Panc1 (cell line): ENCODE measurements around the gene TP73. TPM values are rescaled to one million over a fixed set of nuclear protein-coding genes. Genes with fewer than 3 reads are reported as not detected.

ENCODE experiments used
- ATAC-seq: fragments of 200-7000 bp; cut with Tn5 transposase; 2 replicates; pipeline ENCODE4 v1.9.1; 2020; ENCODE audit warnings: mild to moderate bottlenecking, moderate library complexity
- BruUV-seq: library from RNA; stranded (reverse); fragments of 400-500 nt; replicated peaks from 2 replicates; lab custom pipeline; 2021; lab: Mats Ljungman, UMichigan
- CTCF ChIA-PET: fragments of 300-600 bp; sonication (Branson Sonifier 250); formaldehyde crosslinking; loops from one replicate; lab custom pipeline; 2022; ENCODE audit warnings: antibody characterized with exemption; lab: Charles Lee
- POLR2A ChIA-PET: fragments of 300-600 bp; sonication (Branson Sonifier 250); formaldehyde crosslinking; loops from one replicate; lab custom pipeline; 2022; ENCODE audit warnings: antibody characterized with exemption; lab: Charles Lee
- DNase-seq: peaks from one replicate; pipeline ENCODE4 v3.0.0-alpha.2; 2010; ENCODE audit warnings: low read depth, low spot score
- H3K27ac ChIP-seq: 2 replicates; pipeline ENCODE4 v1.5.1; 2011; ENCODE audit warnings: mild to moderate bottlenecking, low read length, inconsistent platforms
- H3K27me3 ChIP-seq: fragments of 200-500 bp; sonication (Bioruptor generic); 2 replicates; pipeline ENCODE4 v1.6.0; 2014; ENCODE audit warnings: low read length, inconsistent platforms; ENCODE audit not compliant: control insufficient read depth, insufficient read depth
- H3K36me3 ChIP-seq: fragments of 200-500 bp; sonication (Bioruptor generic); 2 replicates; pipeline ENCODE4 v1.5.1; 2014; ENCODE audit warnings: inconsistent platforms, mild to moderate bottlenecking, low read length, moderate library complexity; ENCODE audit not compliant: control insufficient read depth, insufficient read depth
- H3K4me1 ChIP-seq: 2 replicates; pipeline ENCODE4 v1.5.1; 2011; ENCODE audit warnings: inconsistent platforms, mild to moderate bottlenecking, low read length, moderate library complexity; ENCODE audit not compliant: control insufficient read depth, insufficient read depth
- H3K4me3 ChIP-seq, 2 experiments: 2 replicates each; pipeline ENCODE4 v1.5.1; 2011 to 2012; ENCODE audit warnings: low read depth in 2 of 2, low read length in 2 of 2, mild to moderate bottlenecking in 2 of 2, inconsistent platforms in 1 of 2, moderate library complexity in 1 of 2
- H3K9me3 ChIP-seq: fragments of 200-500 bp; sonication (Bioruptor generic); 2 replicates; pipeline ENCODE4 v1.5.1; 2014; ENCODE audit warnings: low read depth, mild to moderate bottlenecking, inconsistent platforms, low read length, moderate library complexity; ENCODE audit not compliant: control insufficient read depth, insufficient read depth
- CTCF ChIP-seq: fragments of 450-650 bp; IDR thresholded peaks from 2 replicates; pipeline ENCODE4 v1.5.1; 2017; ENCODE audit warnings: mild to moderate bottlenecking
- POLR2AphosphoS5 ChIP-seq: IDR thresholded peaks from 2 replicates; pipeline ENCODE4 v1.6.1; 2012; ENCODE audit warnings: mild to moderate bottlenecking, low read depth, low read length, moderate library complexity
- REST ChIP-seq, 2 experiments: IDR thresholded peaks; 2 replicates each; pipeline ENCODE4 v1.6.1; 2011 to 2012; ENCODE audit warnings: low read depth in 2 of 2, control low read depth in 1 of 2, low read length in 1 of 2, mild to moderate bottlenecking in 1 of 2, moderate library complexity in 1 of 2; ENCODE audit not compliant: insufficient read depth in 1 of 2
- SIN3A ChIP-seq: IDR thresholded peaks from 2 replicates; pipeline ENCODE4 v1.6.1; 2012; ENCODE audit warnings: low read depth, mild to moderate bottlenecking, low read length, moderate library complexity, borderline replicate concordance; ENCODE audit not compliant: insufficient read depth
- TCF7L2 ChIP-seq: IDR thresholded peaks from 2 replicates; pipeline ENCODE4 v1.6.1; 2011; ENCODE audit warnings: mild to moderate bottlenecking, low read depth, low read length, inconsistent platforms
- in situ Hi-C: cut with HindIII; loops from 2 replicates; pipeline ENCODE4 v1.10.0; 2016; ENCODE audit warnings: low sequenced_read_pairs, low pct_unique_long_range_greater_than_20kb
- intact Hi-C: fragments of 100-400 bp; cut with micrococcal nuclease; formaldehyde crosslinking; loops from one replicate; pipeline ENCODE4 v1.10.0; 2022; ENCODE audit not compliant: unreplicated experiment
- total RNA-seq: library from RNA; stranded (reverse); gene quantifications from one replicate; pipeline ENCODE4 v1.2.1, GENCODE V29; 2021; ENCODE audit not compliant: unreplicated experiment

TP73 gene
- total RNA-seq, 1 experiment from 2014 or later, result 4.7 TPM

GRCh38 chr1:3672971-3673361 is 20.6 kb downstream of the TP73 start:
- no peak for DNase-seq
- H3K27ac ChIP-seq, result no peak overlapping the region
- intact Hi-C loops (no loop called here), in situ Hi-C loops (no loop called here)
- no peaks in the 10 kb centered on the region for H3K27me3 ChIP-seq
- H3K4me1 ChIP-seq, result peaks cover 35% of the 10 kb centered on the region
- no peaks in the 10 kb centered on the region for H3K9me3 ChIP-seq
- no peaks in the 10 kb centered on the region for H3K36me3 ChIP-seq
- ChIA-PET POLR2A (interaction anchor here (0.6 kb wide), 1 partner anchor 1125 kb away, joined by 5 read pairs; no protein-coding TSS in a partner anchor), CTCF (no interaction called here)
- TF ChIP-seq SIN3A (no peak), POLR2AphosphoS5 (no peak), CTCF (no peak), REST (IDR thresholded peaks at IDR 0.05; ENCODE audit: insufficient read depth in 1 of 2, low read depth in 2 of 2, low read length in 1 of 2) (no peak), TCF7L2 (no peak)
- no peak overlapping the region for H3K4me3 ChIP-seq
- BruUV-seq, result no TSS peak
- ATAC-seq, result no peak

GRCh38 chr1:3673381-3674099 is 21.2 kb downstream of the TP73 start:
- intact Hi-C loops, result no loop called here
- H3K4me1 ChIP-seq, result peaks cover 29% of the 10 kb centered on the region
- no peak for DNase-seq

More at GRCh38 chr1:3673381-3674099, 21.2 kb downstream of the TP73 start:
- H3K9me3 ChIP-seq, result no peaks in the 10 kb centered on the region
- no TSS peak for BruUV-seq
- CTCF ChIA-PET, result no interaction called here
- H3K27me3 ChIP-seq, result no peaks in the 10 kb centered on the region
- POLR2A ChIA-PET, result no interaction called here
- TF ChIP-seq POLR2AphosphoS5 (no peak), REST (IDR thresholded peaks at IDR 0.05; ENCODE audit: insufficient read depth in 1 of 2, low read depth in 2 of 2, low read length in 1 of 2) (no peak), SIN3A (no peak), TCF7L2 (no peak)
- ATAC-seq, result no peak
- no peak overlapping the region for H3K27ac ChIP-seq
- in situ Hi-C loops, result no loop called here
- H3K4me3 ChIP-seq, result no peak overlapping the region
- no peaks in the 10 kb centered on the region for H3K36me3 ChIP-seq
